Measurements from ENCODE around the gene P2RY12.

Gene P2RY12

DNA sequence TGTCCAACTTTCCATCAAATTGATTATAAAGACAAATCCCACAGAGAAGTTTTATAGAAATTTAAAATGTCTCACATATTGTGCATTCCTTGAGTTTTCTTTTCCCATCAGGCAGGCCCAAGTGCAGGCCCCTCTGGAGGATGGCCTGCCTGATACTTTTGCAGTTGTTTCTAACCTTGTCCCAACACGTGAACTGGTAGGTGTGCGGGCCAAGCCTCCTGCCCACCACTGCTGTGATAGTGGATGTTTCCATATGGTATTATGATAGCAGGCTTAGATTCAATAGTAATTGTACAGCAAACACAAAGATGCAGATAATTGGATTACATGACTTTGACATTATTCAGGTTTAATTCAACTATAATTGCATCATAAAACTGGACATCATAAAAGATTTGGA, 1.4 kb downstream of the P2RY12 start:
- DNase-seq (ENCODE audit: insufficient read length, low spot score) (no peak), FAIRE-seq (peak; percentile 61)
- no peak for TF ChIP-seq POLR2A (IDR thresholded peaks at IDR 0.05; ENCODE audit: low read depth, low read length)
- no peak for TF ChIP-seq POLR2AphosphoS5 (IDR thresholded peaks at IDR 0.05; ENCODE audit: low read depth, low read length)
- no peak for TF ChIP-seq POU2F2 (IDR thresholded peaks at IDR 0.05; ENCODE audit: low read depth, low read length)
- no peak for TF ChIP-seq SPI1 (IDR thresholded peaks at IDR 0.05; ENCODE audit: low read depth, low read length)
- TF ChIP-seq TAF1 (IDR thresholded peaks at IDR 0.05; ENCODE audit: low read depth, low read length), result no peak
- TF ChIP-seq PAX5 (IDR thresholded peaks at IDR 0.05; ENCODE audit: insufficient read depth, low read length, severe bottlenecking), result no peak

DNA sequence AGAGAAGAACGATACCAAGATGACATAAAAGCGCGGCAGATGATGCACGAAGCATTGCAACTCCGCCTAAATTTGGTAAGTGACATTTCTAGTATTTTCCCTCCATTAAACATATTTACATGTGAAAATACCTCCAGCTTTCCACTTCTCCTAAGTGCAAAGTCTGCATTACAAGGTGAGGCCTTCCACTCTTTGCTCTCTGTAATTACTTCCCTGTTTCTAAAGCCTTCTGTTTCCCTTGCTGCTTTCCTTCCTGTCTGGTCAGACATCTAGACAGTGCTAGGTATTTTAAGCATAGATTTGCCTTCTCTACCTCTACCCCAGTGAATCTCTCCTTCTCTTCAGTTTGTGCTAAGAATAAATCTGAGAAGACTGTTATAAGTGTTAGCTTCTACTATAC, 1.9 kb downstream of the P2RY12 start:
- peak; percentile 62 for FAIRE-seq
- DNase-seq (ENCODE audit: insufficient read length, low spot score), result no peak
- TF ChIP-seq POLR2A (IDR thresholded peaks at IDR 0.05; ENCODE audit: low read depth, low read length) (no peak), SPI1 (IDR thresholded peaks at IDR 0.05; ENCODE audit: low read depth, low read length) (no peak), TAF1 (IDR thresholded peaks at IDR 0.05; ENCODE audit: low read depth, low read length) (no peak), POU2F2 (IDR thresholded peaks at IDR 0.05; ENCODE audit: low read depth, low read length) (no peak), PAX5 (IDR thresholded peaks at IDR 0.05; ENCODE audit: insufficient read depth, low read length, severe bottlenecking) (no peak), POLR2AphosphoS5 (IDR thresholded peaks at IDR 0.05; ENCODE audit: low read depth, low read length) (no peak)

DNA sequence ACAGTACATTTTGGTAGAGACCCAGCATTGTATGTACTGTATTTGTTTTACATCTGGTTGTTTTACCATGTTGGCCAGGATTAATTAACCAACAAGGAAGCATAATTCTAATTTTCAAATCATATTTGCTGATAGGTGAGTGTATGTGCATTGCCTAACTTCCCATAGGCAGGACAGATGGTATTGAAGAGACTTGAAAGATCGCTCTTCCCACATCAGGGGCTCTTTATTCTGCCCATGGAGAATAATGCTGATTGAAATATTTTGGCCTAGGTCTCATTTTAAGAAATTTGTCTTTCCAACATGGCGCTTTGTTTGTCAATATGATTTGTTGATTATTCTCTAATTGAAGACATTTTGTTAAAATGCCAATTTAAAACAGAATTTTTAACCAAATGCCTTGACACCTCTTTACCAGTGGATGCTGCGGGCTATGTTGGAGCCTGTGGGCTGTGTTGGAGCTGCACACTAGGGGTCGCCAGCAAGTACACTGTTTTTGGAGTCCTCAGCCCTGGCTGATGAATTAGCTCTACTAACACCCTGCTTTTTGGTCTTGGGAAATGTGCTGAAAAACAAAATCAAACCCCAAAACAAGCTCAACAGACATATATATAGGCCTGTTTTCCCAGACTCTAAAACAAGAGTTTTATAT, 5.3 kb downstream of the P2RY12 start:
- TF ChIP-seq POLR2AphosphoS5 (IDR thresholded peaks at IDR 0.05; ENCODE audit: low read depth, low read length) (no peak), TAF1 (IDR thresholded peaks at IDR 0.05; ENCODE audit: low read depth, low read length) (no peak), POLR2A (IDR thresholded peaks at IDR 0.05; ENCODE audit: low read depth, low read length) (no peak), PAX5 (IDR thresholded peaks at IDR 0.05; ENCODE audit: insufficient read depth, low read length, severe bottlenecking) (no peak), POU2F2 (IDR thresholded peaks at IDR 0.05; ENCODE audit: low read depth, low read length) (no peak), SPI1 (IDR thresholded peaks at IDR 0.05; ENCODE audit: low read depth, low read length) (no peak)
- peak; percentile 87 for FAIRE-seq
- DNase-seq (ENCODE audit: insufficient read length, low spot score), result no peak

DNA sequence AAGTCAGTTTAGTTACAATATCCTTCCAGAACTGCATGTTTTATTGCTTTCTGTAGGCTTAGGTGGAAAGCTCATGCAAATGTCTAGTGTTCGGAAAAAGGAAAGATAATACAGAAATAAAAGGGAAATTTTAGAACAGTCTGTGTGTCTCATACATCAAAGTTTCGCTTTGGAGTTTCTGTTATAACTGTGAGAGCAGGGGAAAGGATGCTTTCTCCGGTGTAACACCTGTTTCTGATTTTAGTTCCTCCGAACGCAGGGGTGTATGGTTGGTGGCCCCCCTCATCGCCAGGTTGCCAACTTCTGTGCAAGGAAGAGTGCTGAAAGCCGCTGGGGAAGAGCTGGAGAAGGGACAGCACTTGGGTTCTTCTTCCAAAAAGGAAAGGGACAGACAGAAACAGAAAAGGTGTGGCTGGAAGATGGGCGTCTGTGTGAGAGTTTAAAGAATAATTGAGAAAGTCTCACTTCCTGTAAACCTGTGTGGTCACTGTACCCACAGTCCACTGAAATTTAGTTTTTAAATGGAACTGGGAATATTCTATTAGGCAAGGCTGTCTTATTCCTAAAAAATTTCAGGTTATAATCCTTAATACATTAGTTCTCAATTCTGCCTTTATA, 6.7 kb downstream of the P2RY12 start:
- DNase-seq (ENCODE audit: insufficient read length, low spot score), result no peak
- TF ChIP-seq SPI1 (IDR thresholded peaks at IDR 0.05; ENCODE audit: low read depth, low read length) (peak; percentile 87), POU2F2 (IDR thresholded peaks at IDR 0.05; ENCODE audit: low read depth, low read length) (no peak)
- FAIRE-seq, result peak; percentile 59

DNA sequence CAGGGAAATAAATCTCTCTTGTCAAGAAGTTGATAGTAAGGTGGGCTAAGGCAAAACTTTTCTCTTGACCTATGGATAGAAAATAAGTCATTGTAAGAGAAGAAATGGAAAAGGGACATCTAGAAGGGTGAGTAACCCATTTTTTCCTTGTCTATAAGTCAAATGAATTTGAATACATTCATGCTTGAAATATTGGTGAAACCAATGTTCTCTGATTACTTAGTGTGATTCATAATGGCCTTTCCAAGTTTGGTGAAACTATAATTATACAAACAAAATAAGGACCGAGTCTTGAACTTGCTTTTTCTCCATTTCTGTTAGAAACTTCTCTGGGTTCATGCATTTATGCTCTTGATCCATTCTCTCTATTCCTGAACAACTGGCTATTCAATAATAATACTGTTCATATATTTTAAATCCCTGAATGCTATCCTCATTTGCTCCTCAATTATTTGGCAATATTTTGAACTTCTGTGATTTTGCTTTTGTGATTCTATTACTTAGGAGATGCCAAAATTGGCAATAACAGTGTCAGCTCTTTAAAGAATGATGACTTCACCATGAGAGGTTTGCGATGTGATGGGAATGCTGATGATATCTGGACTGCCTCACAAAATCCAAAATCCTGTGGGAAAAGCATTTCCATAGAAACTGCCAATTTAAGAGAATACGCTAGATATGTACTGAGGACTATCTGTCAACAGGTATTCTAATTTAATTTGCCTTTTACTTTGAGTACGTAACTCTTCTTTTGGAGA, 12.3 kb downstream of the P2RY12 start:
- TF ChIP-seq SPI1 (IDR thresholded peaks at IDR 0.05; ENCODE audit: low read depth, low read length) (no peak), POLR2A (IDR thresholded peaks at IDR 0.05; ENCODE audit: low read depth, low read length) (no peak), POU2F2 (IDR thresholded peaks at IDR 0.05; ENCODE audit: low read depth, low read length) (no peak), TAF1 (IDR thresholded peaks at IDR 0.05; ENCODE audit: low read depth, low read length) (no peak), POLR2AphosphoS5 (IDR thresholded peaks at IDR 0.05; ENCODE audit: low read depth, low read length) (no peak), PAX5 (IDR thresholded peaks at IDR 0.05; ENCODE audit: insufficient read depth, low read length, severe bottlenecking) (no peak)
- DNase-seq (ENCODE audit: insufficient read length, low spot score), result no peak
- no peak for FAIRE-seq

DNA sequence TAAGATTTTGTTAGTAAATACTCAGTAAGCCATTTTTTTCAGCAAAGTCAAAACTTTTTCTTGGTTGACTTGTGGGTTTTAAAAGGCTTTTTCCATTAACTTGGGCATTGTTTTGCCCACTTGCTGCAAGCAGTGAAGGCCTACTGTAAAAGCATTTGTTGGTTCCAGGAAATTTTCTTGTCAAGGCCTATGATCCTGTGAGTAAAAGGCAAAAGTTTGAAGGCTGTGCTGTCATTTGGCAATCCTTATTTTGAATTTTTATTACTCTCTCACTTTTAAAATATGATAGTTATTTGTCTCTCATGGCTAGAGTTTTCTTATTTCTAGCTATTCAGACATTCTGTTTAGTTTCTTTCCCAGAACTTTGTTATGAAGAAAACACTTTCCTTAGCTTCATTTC, 13.0 kb downstream of the P2RY12 start:
- DNase-seq (ENCODE audit: insufficient read length, low spot score) (no peak), FAIRE-seq (no peak)
- TF ChIP-seq TAF1 (IDR thresholded peaks at IDR 0.05; ENCODE audit: low read depth, low read length), result no peak
- TF ChIP-seq PAX5 (IDR thresholded peaks at IDR 0.05; ENCODE audit: insufficient read depth, low read length, severe bottlenecking), result no peak
- TF ChIP-seq POLR2A (IDR thresholded peaks at IDR 0.05; ENCODE audit: low read depth, low read length), result no peak
- TF ChIP-seq POLR2AphosphoS5 (IDR thresholded peaks at IDR 0.05; ENCODE audit: low read depth, low read length), result no peak
- no peak for TF ChIP-seq POU2F2 (IDR thresholded peaks at IDR 0.05; ENCODE audit: low read depth, low read length)
- TF ChIP-seq SPI1 (IDR thresholded peaks at IDR 0.05; ENCODE audit: low read depth, low read length), result no peak

DNA sequence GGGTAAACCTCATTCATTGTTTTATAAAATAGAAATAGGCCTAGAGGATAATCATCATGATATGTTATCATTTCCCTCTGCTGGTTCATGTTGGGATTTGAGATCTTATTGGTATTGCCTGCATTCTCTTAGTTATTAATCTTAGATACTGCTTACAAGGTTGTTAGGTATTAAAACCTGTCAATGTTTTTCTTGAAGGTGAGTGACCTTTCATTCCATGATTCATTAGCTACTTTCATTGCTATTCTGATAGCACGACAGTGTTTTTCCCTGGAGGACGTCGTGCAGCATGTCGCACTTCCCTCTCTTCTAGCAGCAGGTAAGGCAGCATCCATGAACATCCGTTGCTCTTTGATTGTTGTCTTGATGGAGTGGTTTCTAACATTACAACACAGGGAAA, 17.1 kb downstream of the P2RY12 start:
- FAIRE-seq (no peak), DNase-seq (ENCODE audit: insufficient read length, low spot score) (no peak)
- 0 out of 2 replicates have a peak, but pooled peaks have one; percentile 16 for TF ChIP-seq SPI1 (IDR thresholded peaks at IDR 0.05; ENCODE audit: low read depth, low read length)
- no peak for TF ChIP-seq POLR2A (IDR thresholded peaks at IDR 0.05; ENCODE audit: low read depth, low read length)

DNA sequence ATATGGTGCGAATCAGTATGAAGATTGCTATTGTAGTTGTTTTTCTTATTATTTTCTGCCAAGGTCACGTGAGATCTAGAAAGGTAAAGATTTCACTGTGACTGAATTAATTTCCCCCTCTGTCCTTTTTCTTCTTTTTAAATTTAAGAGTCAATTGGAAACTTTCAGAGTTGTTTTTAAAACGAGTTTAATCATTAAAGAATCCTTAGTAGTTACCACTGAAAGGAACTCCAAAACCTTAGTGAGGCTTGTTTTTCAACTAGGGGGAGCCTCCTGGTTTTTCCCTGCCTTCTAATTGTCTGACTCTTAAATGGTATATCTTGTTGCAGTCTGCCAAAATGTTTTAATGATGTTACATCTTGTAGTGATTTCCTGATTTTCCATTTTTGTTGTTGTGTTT, 17.6 kb downstream of the P2RY12 start:
- FAIRE-seq (no peak), DNase-seq (ENCODE audit: insufficient read length, low spot score) (no peak)
- TF ChIP-seq POLR2A (IDR thresholded peaks at IDR 0.05; ENCODE audit: low read depth, low read length) (no peak), TAF1 (IDR thresholded peaks at IDR 0.05; ENCODE audit: low read depth, low read length) (no peak), POU2F2 (IDR thresholded peaks at IDR 0.05; ENCODE audit: low read depth, low read length) (no peak), SPI1 (IDR thresholded peaks at IDR 0.05; ENCODE audit: low read depth, low read length) (no peak), POLR2AphosphoS5 (IDR thresholded peaks at IDR 0.05; ENCODE audit: low read depth, low read length) (no peak), PAX5 (IDR thresholded peaks at IDR 0.05; ENCODE audit: insufficient read depth, low read length, severe bottlenecking) (no peak)

DNA sequence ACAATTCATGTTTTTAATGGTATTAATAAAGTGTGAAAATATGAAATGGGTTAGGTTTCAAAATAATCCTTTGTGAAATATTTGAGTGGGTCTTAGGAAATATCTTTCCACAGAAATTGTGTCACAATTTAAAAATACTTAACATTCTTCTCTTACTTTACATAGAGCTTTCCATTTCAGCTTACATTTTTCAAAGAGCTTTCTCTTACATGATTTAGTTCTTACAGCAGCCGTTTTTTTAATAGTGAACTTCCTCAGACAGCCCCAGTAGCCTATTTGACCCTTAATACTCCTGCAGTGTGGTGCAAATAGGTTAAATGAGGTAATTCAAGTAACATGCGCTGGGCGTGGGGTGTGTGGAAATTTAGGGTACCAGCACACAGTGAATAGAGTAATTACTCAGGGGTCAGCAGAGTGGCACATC, 21.8 kb downstream of the P2RY12 start:
- no peak for FAIRE-seq
- TF ChIP-seq POU2F2 (IDR thresholded peaks at IDR 0.05; ENCODE audit: low read depth, low read length) (no peak), SPI1 (IDR thresholded peaks at IDR 0.05; ENCODE audit: low read depth, low read length) (no peak), POLR2AphosphoS5 (IDR thresholded peaks at IDR 0.05; ENCODE audit: low read depth, low read length) (no peak), POLR2A (IDR thresholded peaks at IDR 0.05; ENCODE audit: low read depth, low read length) (no peak), TAF1 (IDR thresholded peaks at IDR 0.05; ENCODE audit: low read depth, low read length) (no peak), PAX5 (IDR thresholded peaks at IDR 0.05; ENCODE audit: insufficient read depth, low read length, severe bottlenecking) (no peak)
- no peak for DNase-seq (ENCODE audit: insufficient read length, low spot score)
